ENCODE data around the gene CYP11A1.

Gene CYP11A1

GRCh38 chr15:74301583-74302361 is 65.7 kb downstream of the CYP11A1 start:
- no peak for DNase-seq (ENCODE audit: low read depth in 2 of 2)

- DNase-seq (ENCODE audit: low read depth in 2 of 2), result no peak
These were observed 67.2 kb downstream of the CYP11A1 start for GRCh38 chr15:74300057-74300795.

GRCh38 chr15:74297887-74298286 is 69.6 kb downstream of the CYP11A1 start:
- no peak for DNase-seq (ENCODE audit: low read depth in 2 of 2)

- no peak for DNase-seq (ENCODE audit: low read depth in 2 of 2)
These were observed 71.6 kb downstream of the CYP11A1 start for GRCh38 chr15:74295800-74296199.

GRCh38 chr15:74294010-74294409 is 73.4 kb downstream of the CYP11A1 start:
- DNase-seq (ENCODE audit: low read depth in 2 of 2), result no peak

GRCh38 chr15:74293021-74293810 is 74.2 kb downstream of the CYP11A1 start:
- no peak for DNase-seq (ENCODE audit: low read depth in 2 of 2)

- DNase-seq (ENCODE audit: low read depth in 2 of 2), result peak in 1 of 2 donors; percentile 19
These were observed 76.1 kb downstream of the CYP11A1 start for GRCh38 chr15:74291101-74292071.

GRCh38 chr15:74290645-74291044 is 76.8 kb downstream of the CYP11A1 start:
- DNase-seq (ENCODE audit: low read depth in 2 of 2), result no peak

GRCh38 chr15:74289671-74290070 is 77.8 kb downstream of the CYP11A1 start:
- DNase-seq (ENCODE audit: low read depth in 2 of 2), result no peak

All from stimulated activated CD8-positive, alpha-beta memory T cell treated with anti-CD3 and anti-CD28 coated beads, Interleukin-15, amount 100 ng/mL, for 4 hours (primary cell).